H9 (cell line): Measurements from ENCODE around the gene ZNF408. TPM values are rescaled to one million over a fixed set of nuclear protein-coding genes. Genes with fewer than 3 reads are reported as not detected.

Experiments
- DNase-seq: peaks from one replicate; pipeline ENCODE4 v3.0.0-alpha.2; 2017
- H2AFZ ChIP-seq: one replicate; pipeline ENCODE4 v1.6.1; 2013; ENCODE audit warnings: mild to moderate bottlenecking, low read length, control low read depth, moderate library complexity
- H2AK5ac ChIP-seq: 2 replicates; pipeline ENCODE4 v1.6.1; 2013; ENCODE audit warnings: low read length, control low read depth, mixed read lengths; ENCODE audit not compliant: insufficient read length
- H2BK120ac ChIP-seq: one replicate; pipeline ENCODE4 v1.6.1; 2013; ENCODE audit warnings: low read depth, mild to moderate bottlenecking, low read length, control low read depth, inconsistent platforms; ENCODE audit not compliant: poor library complexity, severe bottlenecking
- H2BK12ac ChIP-seq: 2 replicates; pipeline ENCODE4 v1.6.1; 2013; ENCODE audit warnings: low read length, control low read depth, mixed read lengths, low read depth; ENCODE audit not compliant: insufficient read length
- H2BK15ac ChIP-seq: 2 replicates; pipeline ENCODE4 v1.6.1; 2013; ENCODE audit warnings: low read depth, low read length, control low read depth
- H2BK20ac ChIP-seq: one replicate; pipeline ENCODE4 v1.6.1; 2013; ENCODE audit warnings: low read depth, mild to moderate bottlenecking, low read length, control low read depth, inconsistent platforms; ENCODE audit not compliant: poor library complexity, severe bottlenecking
- H2BK5ac ChIP-seq: 2 replicates; pipeline ENCODE4 v1.6.1; 2013; ENCODE audit warnings: low read length, control low read depth, mixed read lengths; ENCODE audit not compliant: insufficient read length
- H3K14ac ChIP-seq: 2 replicates; pipeline ENCODE4 v1.6.1; 2013; ENCODE audit warnings: low read length, control low read depth; ENCODE audit not compliant: insufficient read depth
- H3K18ac ChIP-seq: 2 replicates; pipeline ENCODE4 v1.6.1; 2013; ENCODE audit warnings: low read depth, mild to moderate bottlenecking, mixed read lengths, low read length, control low read depth; ENCODE audit not compliant: insufficient read length
- H3K23ac ChIP-seq: 2 replicates; pipeline ENCODE4 v1.6.1; 2013; ENCODE audit warnings: low read length, control low read depth, mixed read lengths, low read depth; ENCODE audit not compliant: insufficient read length
- H3K23me2 ChIP-seq: 2 replicates; pipeline ENCODE4 v1.6.1; 2013; ENCODE audit warnings: low read depth, mild to moderate bottlenecking, mixed read lengths, low read length, control low read depth; ENCODE audit not compliant: insufficient read length, poor library complexity, severe bottlenecking
- H3K27ac ChIP-seq: 2 replicates; pipeline ENCODE4 v1.5.1; 2013; ENCODE audit warnings: low read length, control low read depth, mixed read lengths, low read depth; ENCODE audit not compliant: insufficient read length
- H3K27me3 ChIP-seq: 2 replicates; pipeline ENCODE4 v1.6.1; 2013; ENCODE audit warnings: low read length, control low read depth, inconsistent platforms; ENCODE audit not compliant: insufficient read depth
- H3K4ac ChIP-seq: 2 replicates; pipeline ENCODE4 v1.6.1; 2013; ENCODE audit warnings: low read depth, mild to moderate bottlenecking, control low read depth, inconsistent platforms, low read length, moderate library complexity
- H3K4me1 ChIP-seq: 2 replicates; pipeline ENCODE4 v1.6.1; 2013; ENCODE audit warnings: low read length, control low read depth, inconsistent platforms; ENCODE audit not compliant: insufficient read depth
- H3K4me2 ChIP-seq: 2 replicates; pipeline ENCODE4 v1.6.1; 2013; ENCODE audit warnings: low read length, control low read depth, mixed read lengths; ENCODE audit not compliant: insufficient read length, insufficient read depth
- H3K56ac ChIP-seq: 2 replicates; pipeline ENCODE4 v1.6.1; 2013; ENCODE audit warnings: low read depth, mild to moderate bottlenecking, mixed read lengths, low read length, control low read depth; ENCODE audit not compliant: insufficient read length
- H3K79me1 ChIP-seq: 2 replicates; pipeline ENCODE4 v1.6.1; 2013; ENCODE audit warnings: low read depth, mild to moderate bottlenecking, moderate library complexity, low read length, control low read depth, inconsistent platforms; ENCODE audit not compliant: insufficient read depth, poor library complexity, severe bottlenecking
- H3K79me2 ChIP-seq: 2 replicates; pipeline ENCODE4 v1.6.1; 2013; ENCODE audit warnings: low read length, control low read depth, inconsistent platforms; ENCODE audit not compliant: insufficient read depth
- H3K9ac ChIP-seq: 2 replicates; pipeline ENCODE4 v1.6.1; 2013; ENCODE audit warnings: low read length, control low read depth, mixed read lengths; ENCODE audit not compliant: insufficient read length; ENCODE audit errors: extremely low read depth
- H3K9me3 ChIP-seq: one replicate; pipeline ENCODE4 v1.6.1; 2013; ENCODE audit warnings: low read depth, low read length, inconsistent platforms; ENCODE audit not compliant: control insufficient read depth
- H3T11ph ChIP-seq: one replicate; pipeline ENCODE4 v1.6.1; 2013; ENCODE audit warnings: mild to moderate bottlenecking, low read length, control low read depth, inconsistent platforms
- H4K20me1 ChIP-seq: one replicate; pipeline ENCODE4 v1.6.1; 2013; ENCODE audit not compliant: control insufficient read depth, insufficient read length, insufficient read depth
- H4K5ac ChIP-seq: 2 replicates; pipeline ENCODE4 v1.6.1; 2013; ENCODE audit warnings: low read depth, mild to moderate bottlenecking, mixed read lengths, low read length, control low read depth; ENCODE audit not compliant: insufficient read length
- H4K8ac ChIP-seq: replicated peaks from 2 replicates; pipeline ENCODE4 v1.6.1; 2013; ENCODE audit warnings: low read length, control low read depth, mixed read lengths, low read depth; ENCODE audit not compliant: insufficient read length
- H4K91ac ChIP-seq: 2 replicates; pipeline ENCODE4 v1.6.1; 2013; ENCODE audit warnings: low read depth, mild to moderate bottlenecking, moderate library complexity, mixed read lengths, low read length, control low read depth; ENCODE audit not compliant: insufficient read length
- H3K27ac Mint-ChIP-seq, 3 experiments: 2 replicates in 2 of 3; 3 replicates in 1 of 3; pipeline ENCODE4 v1.8.0; 2020 to 2021; ENCODE audit warnings: mixed read lengths in 3 of 3, mild to moderate bottlenecking in 1 of 3, moderate library complexity in 1 of 3
- H3K27me3 Mint-ChIP-seq: 2 replicates; pipeline ENCODE4 v1.8.0; 2021; ENCODE audit warnings: low read depth, mild to moderate bottlenecking, moderate library complexity, mixed read lengths
- H3K36me3 Mint-ChIP-seq, 3 experiments: 2 replicates in 2 of 3; 3 replicates in 1 of 3; pipeline ENCODE4 v1.8.0; 2020 to 2021; ENCODE audit warnings: low read depth in 3 of 3, mixed read lengths in 3 of 3; ENCODE audit not compliant: insufficient read depth in 1 of 3
- H3K4me1 Mint-ChIP-seq, 2 experiments: 2 replicates each; pipeline ENCODE4 v1.8.0; 2020; ENCODE audit warnings: mixed read lengths in 2 of 2
- H3K4me3 Mint-ChIP-seq, 2 experiments: 2 replicates in 1 of 2; 3 replicates in 1 of 2; pipeline ENCODE4 v1.8.0; 2020 to 2021; ENCODE audit warnings: mild to moderate bottlenecking in 2 of 2, mixed read lengths in 2 of 2, moderate library complexity in 1 of 2
- H3K9me3 Mint-ChIP-seq, 2 experiments: 2 replicates in 1 of 2; 3 replicates in 1 of 2; pipeline ENCODE4 v1.8.0; 2020; ENCODE audit warnings: mild to moderate bottlenecking in 2 of 2, mixed read lengths in 2 of 2, moderate library complexity in 1 of 2
- CTCF ChIP-seq: fragments of 200-600 bp; sonication (generic); conservative IDR thresholded peaks from 3 replicates; pipeline ENCODE4 v1.8.0; 2021; ENCODE audit warnings: antibody characterized with exemption, mild to moderate bottlenecking
- WGBS: extraction: QIAGEN DNeasy Blood & Tissue Kit; methylation state at CpG from one replicate; pipeline ENCODE4 v1.1.7; 2013; ENCODE audit warnings: missing lambda C conversion rate, low lambda C conversion rate, mixed read lengths; ENCODE audit not compliant: insufficient read length; ENCODE audit errors: extremely low coverage; 5-methylcytosine and 5-hydroxymethylcytosine counted together
- total RNA-seq: library from RNA; stranded (reverse); gene quantifications from 2 replicates; pipeline ENCODE4 v1.2.1, GENCODE V29; 2021

The ZNF408 gene
- total RNA-seq, 1 experiment from 2014 or later: 16.6 TPM

- H3K14ac ChIP-seq: no peak overlapping the region
- no peak overlapping the region for H4K8ac ChIP-seq
- no peak overlapping the region for H2BK20ac ChIP-seq
- H3K27ac Mint-ChIP-seq: no peak overlapping the region
- no peak overlapping the region for H3K27ac ChIP-seq
- no peak overlapping the region for H2AK5ac ChIP-seq
- peaks cover 2% of the 10 kb centered on the region; the same call in 1 of the 2 replicates for H3K27me3 Mint-ChIP-seq
- H4K5ac ChIP-seq: no peak overlapping the region
- H2BK120ac ChIP-seq: no peak overlapping the region
- H4K20me1 ChIP-seq: no peaks in the 10 kb centered on the region
- no CpG with 5 or more reads among the region's 3 CpGs for WGBS
- no peak for DNase-seq
- H3K27me3 ChIP-seq: no peaks in the 10 kb centered on the region; the same call in 1 of the 2 replicates
- no peaks in the 10 kb centered on the region for H3K9me3 ChIP-seq
- H3K18ac ChIP-seq: no peak overlapping the region
- no peak for TF ChIP-seq CTCF
- H2BK12ac ChIP-seq: no peak overlapping the region
- H3T11ph ChIP-seq: no peak overlapping the region
- H2BK5ac ChIP-seq: no peak overlapping the region
- no peaks in the 10 kb centered on the region for H3K23me2 ChIP-seq
- no peaks in the 10 kb centered on the region for H3K4me1 Mint-ChIP-seq
- H3K23ac ChIP-seq: no peak overlapping the region
- no peak overlapping the region for H3K9ac ChIP-seq
- H3K36me3 Mint-ChIP-seq: peaks cover 0 to 24% (median 5%) of the 10 kb centered on the region in 3 experiments; a peak in 4 of 7 replicates
- H3K9me3 Mint-ChIP-seq: no peaks in the 10 kb centered on the region
- no peak overlapping the region for H3K56ac ChIP-seq
- no peaks in the 10 kb centered on the region for H3K79me1 ChIP-seq
- H4K91ac ChIP-seq: no peak overlapping the region
- no peak overlapping the region for H3K4me3 Mint-ChIP-seq
- H3K4me1 ChIP-seq: no peaks in the 10 kb centered on the region
- no peak overlapping the region for H3K4ac ChIP-seq
- H2AFZ ChIP-seq: no peak overlapping the region
- H3K4me2 ChIP-seq: no peak overlapping the region
- H3K79me2 ChIP-seq: no peaks in the 10 kb centered on the region
- no peak overlapping the region for H2BK15ac ChIP-seq
Measured at GRCh38 chr11:46684367-46684766, 16.5 kb upstream of the ZNF408 start.
